A673 (cell line): ENCODE results near the gene CASZ1.

Experiments
- CTCF ChIP-seq: fragments of 300-800, 200-600 bp; sonication (generic); conservative IDR thresholded peaks from 2 replicates; pipeline ENCODE4 v1.5.1; 2017; ENCODE audit warnings: low read depth, mild to moderate bottlenecking, antibody characterized with exemption, low read length, moderate library complexity, mixed read lengths
- EZH2 ChIP-seq: fragments of 200-600 bp; sonication (generic); IDR thresholded peaks from 2 replicates; pipeline ENCODE4 v1.6.1; 2017; ENCODE audit warnings: borderline replicate concordance, low read depth, mild to moderate bottlenecking, mixed read lengths, antibody characterized with exemption, low read length; ENCODE audit not compliant: poor library complexity, severe bottlenecking

- TF ChIP-seq CTCF: no peak
- no peak for TF ChIP-seq EZH2
Observed at GRCh38 chr1:10794724-10795275, 1.6 kb downstream of the CASZ1 start.
